GM21825 (cell line): ENCODE results near the gene CARS1.
A peak's percentile ranks its signal among the peaks of the same experiment; 100 is the strongest.
"Not testable (repeated sequence)": the region's sequence is repeated elsewhere in the genome, so short reads cannot be mapped to it uniquely, and the experiment has no call there.

Source experiments
- ATAC-seq: cut with Tn5 transposase; IDR thresholded peaks from one replicate; pipeline ENCODE4 v1.9.1; 2021; ENCODE audit warnings: mild to moderate bottlenecking, moderate library complexity; ENCODE audit not compliant: unreplicated experiment

Gene CARS1

GRCh38 chr11:3063876-3064275 lies 6.7 kb upstream of the CARS1 start:
- not testable (repeated sequence) for ATAC-seq

- ATAC-seq: not testable (repeated sequence)
Observed at GRCh38 chr11:3063432-3063831, 6.2 kb upstream of the CARS1 start.

GRCh38 chr11:3060436-3061025 lies 3.3 kb upstream of the CARS1 start:
- no peak for ATAC-seq

GRCh38 chr11:3058753-3059664 lies 1.8 kb upstream of the CARS1 start:
- ATAC-seq: no peak

GRCh38 chr11:3056296-3057068 lies 741 bp downstream of the CARS1 start:
- no peak for ATAC-seq

- no peak for ATAC-seq
Observed at GRCh38 chr11:3055891-3056290, 1.3 kb downstream of the CARS1 start.

- no peak for ATAC-seq
Observed at GRCh38 chr11:3052567-3052966, 4.7 kb downstream of the CARS1 start.

- ATAC-seq: no peak
Observed at GRCh38 chr11:3052109-3052479, 5.1 kb downstream of the CARS1 start.

- no peak for ATAC-seq
Observed at GRCh38 chr11:3051196-3052108, 5.8 kb downstream of the CARS1 start.

GRCh38 chr11:3050386-3051195 lies 6.6 kb downstream of the CARS1 start:
- no peak for ATAC-seq

GRCh38 chr11:3049430-3050243 lies 7.6 kb downstream of the CARS1 start:
- ATAC-seq: peak; percentile 79

GRCh38 chr11:3047637-3048036 lies 9.6 kb downstream of the CARS1 start:
- no peak for ATAC-seq

- no peak for ATAC-seq
Observed at GRCh38 chr11:3046641-3047040, 10.6 kb downstream of the CARS1 start.

GRCh38 chr11:3046190-3046589 lies 11.0 kb downstream of the CARS1 start:
- no peak for ATAC-seq

GRCh38 chr11:3044915-3045314 lies 12.3 kb downstream of the CARS1 start:
- no peak for ATAC-seq

GRCh38 chr11:3044004-3044403 lies 13.2 kb downstream of the CARS1 start:
- no peak for ATAC-seq

GRCh38 chr11:3043315-3043871 lies 13.8 kb downstream of the CARS1 start:
- ATAC-seq: no peak

GRCh38 chr11:3042496-3043314 lies 14.5 kb downstream of the CARS1 start:
- no peak for ATAC-seq
